Ishikawa (cell line): Measurements from ENCODE around the gene ARHGAP31.

ENCODE experiments used
- RAD21 ChIP-seq: IDR thresholded peaks from 2 replicates; pipeline ENCODE4 v1.6.1; 2012; ENCODE audit warnings: low read depth
- REST ChIP-seq: IDR thresholded peaks from 2 replicates; pipeline ENCODE4 v1.6.1; 2012; ENCODE audit warnings: low read depth, mild to moderate bottlenecking
- YY1 ChIP-seq: IDR thresholded peaks from 2 replicates; pipeline ENCODE4 v1.6.1; 2012; ENCODE audit warnings: low read depth

DNA sequence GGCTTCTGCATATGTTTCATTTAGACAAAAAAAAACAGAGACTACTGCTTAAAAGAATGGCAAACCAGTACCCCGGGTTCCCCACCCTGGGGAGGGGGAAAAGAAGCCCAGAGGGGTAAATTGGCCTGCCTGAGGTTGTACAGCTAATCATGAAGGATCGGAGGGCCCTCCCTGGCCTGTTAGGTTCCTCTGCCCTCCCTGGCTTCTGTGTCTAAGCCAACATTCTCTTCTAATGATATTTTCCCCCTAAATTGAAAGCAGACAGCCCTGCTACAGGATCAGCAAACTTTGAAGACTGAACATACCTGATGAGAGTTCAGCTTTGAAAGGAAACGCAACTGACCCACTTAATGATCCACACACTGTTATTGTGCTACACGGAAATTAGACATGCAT is 2.5 kb downstream of the ARHGAP31 start:
- TF ChIP-seq YY1 (no peak), RAD21 (no peak), REST (no peak)
